ENCODE data around the gene RBBP5.

RBBP5 gene

DNA sequence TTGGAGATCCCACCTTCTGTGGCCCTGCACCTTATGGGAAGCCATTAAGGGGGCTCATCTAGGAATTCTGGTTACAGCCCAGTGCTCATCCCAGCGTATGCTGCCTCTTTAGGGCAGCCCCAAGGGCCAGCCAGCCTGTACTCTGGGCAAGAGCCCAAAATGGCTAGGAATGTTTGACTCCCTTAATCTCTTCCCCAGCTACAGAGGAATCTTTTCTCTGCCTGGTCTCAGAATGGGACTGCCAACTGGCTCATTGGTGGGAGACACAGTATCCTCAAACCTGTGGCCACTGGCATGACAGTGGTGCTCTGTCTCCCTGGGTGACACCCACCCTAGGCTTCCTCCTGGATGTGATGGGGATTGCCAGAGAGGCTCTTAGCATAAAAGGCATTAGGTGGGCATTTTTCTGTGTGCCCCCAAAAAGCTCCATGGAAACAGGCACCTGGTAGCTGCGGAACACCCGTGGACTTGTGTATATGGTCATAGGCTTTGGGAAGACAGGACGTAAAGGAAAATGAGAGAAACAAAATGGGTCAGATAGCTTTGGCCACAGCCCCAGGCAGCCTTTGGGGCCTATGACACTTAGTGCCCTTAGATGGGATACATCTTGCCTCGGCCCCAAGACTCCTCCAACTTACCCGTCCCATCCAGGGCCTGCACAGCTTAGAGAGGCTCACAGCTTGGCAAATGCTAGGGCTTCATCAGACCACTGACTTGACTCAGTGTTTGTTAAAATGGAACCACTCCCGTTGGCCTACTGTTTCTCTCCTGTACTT lies 44.4 kb downstream of the RBBP5 start:
- no peak for TF ChIP-seq POU2F2 (IDR thresholded peaks at IDR 0.05; ENCODE audit: low read depth, low read length)
- FAIRE-seq: no peak
- no peak for DNase-seq (ENCODE audit: insufficient read length, low spot score)

DNA sequence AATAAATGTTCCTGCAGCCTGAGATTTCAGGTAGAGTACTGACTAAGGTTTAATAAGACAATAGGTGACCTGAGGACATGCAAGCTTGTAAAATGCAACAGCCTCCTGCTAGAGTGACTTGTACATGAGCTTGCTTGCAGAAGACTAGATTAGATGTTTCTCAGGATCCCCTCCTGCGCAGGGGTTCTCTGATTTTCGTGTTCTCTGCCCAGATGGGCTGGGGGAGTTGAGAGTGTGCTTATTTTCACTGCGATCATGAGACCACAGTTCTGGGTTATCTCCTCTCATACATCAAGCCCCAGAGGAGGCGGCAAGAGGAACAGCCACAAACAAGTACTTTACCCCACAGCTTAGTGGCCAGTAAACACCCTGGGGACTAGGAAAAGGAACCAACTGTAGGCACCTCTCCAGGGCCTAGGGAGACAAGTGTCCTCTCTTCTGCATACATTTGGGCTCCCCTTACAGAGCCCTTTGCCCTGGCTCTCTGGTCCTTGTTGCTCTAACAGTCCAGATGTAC lies 45.5 kb downstream of the RBBP5 start:
- no peak for FAIRE-seq
- DNase-seq (ENCODE audit: insufficient read length, low spot score): no peak
- TF ChIP-seq POLR2AphosphoS5 (IDR thresholded peaks at IDR 0.05; ENCODE audit: low read depth, low read length) (no peak), POU2F2 (IDR thresholded peaks at IDR 0.05; ENCODE audit: low read depth, low read length) (no peak), POLR2A (IDR thresholded peaks at IDR 0.05; ENCODE audit: low read depth, low read length) (no peak), PAX5 (IDR thresholded peaks at IDR 0.05; ENCODE audit: insufficient read depth, low read length, severe bottlenecking) (no peak), TAF1 (IDR thresholded peaks at IDR 0.05; ENCODE audit: low read depth, low read length) (no peak), SPI1 (IDR thresholded peaks at IDR 0.05; ENCODE audit: low read depth, low read length) (no peak)

DNA sequence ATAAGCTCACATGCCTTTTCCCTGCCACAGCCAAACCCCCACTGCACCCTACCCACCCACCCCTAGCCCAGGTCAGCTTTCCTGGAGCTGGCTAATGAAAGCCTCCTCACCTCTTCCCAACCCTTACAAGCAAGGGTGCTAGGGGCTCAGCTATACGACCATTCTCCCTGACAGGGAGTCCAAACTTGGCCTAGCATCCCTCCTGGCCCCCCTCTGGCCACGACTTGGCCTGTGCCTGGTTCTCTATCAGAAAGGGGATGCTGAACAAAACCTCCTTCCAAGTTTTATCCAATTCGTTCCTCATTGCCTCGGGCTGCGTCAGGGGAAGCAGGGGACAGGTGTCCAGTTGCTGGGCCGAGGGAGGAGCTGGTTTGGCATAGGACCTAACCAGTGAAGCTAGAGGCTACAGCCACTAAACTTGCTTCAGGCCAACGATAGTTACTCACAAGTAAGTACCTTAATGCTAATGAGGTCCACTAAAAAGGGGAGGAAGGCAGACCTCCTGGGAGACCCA lies 46.1 kb downstream of the RBBP5 start:
- FAIRE-seq (no peak), DNase-seq (ENCODE audit: insufficient read length, low spot score) (no peak)
- TF ChIP-seq TAF1 (IDR thresholded peaks at IDR 0.05; ENCODE audit: low read depth, low read length) (no peak), POLR2AphosphoS5 (IDR thresholded peaks at IDR 0.05; ENCODE audit: low read depth, low read length) (no peak), POU2F2 (IDR thresholded peaks at IDR 0.05; ENCODE audit: low read depth, low read length) (no peak), PAX5 (IDR thresholded peaks at IDR 0.05; ENCODE audit: insufficient read depth, low read length, severe bottlenecking) (no peak), POLR2A (IDR thresholded peaks at IDR 0.05; ENCODE audit: low read depth, low read length) (no peak), SPI1 (IDR thresholded peaks at IDR 0.05; ENCODE audit: low read depth, low read length) (no peak)

DNA sequence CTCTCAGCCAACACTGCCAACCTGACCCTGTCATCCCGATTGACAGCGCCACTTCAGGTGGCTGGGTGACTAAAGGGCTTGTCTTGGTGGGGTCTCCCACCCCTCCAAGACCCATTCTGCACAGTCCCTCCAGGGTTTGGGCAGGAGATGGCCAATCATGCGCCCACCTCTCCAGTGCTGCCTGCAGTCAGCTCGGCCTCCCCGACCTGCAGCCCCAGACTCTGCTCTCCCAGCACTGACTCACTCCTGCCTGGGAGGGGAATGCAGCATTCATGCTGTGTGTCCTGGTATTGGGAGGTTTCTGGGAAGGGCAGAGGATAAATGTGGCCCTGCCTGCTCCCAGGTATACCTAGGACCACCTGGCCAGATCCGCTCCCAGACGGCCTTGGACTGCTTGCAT lies 47.3 kb downstream of the RBBP5 start:
- TF ChIP-seq SPI1 (IDR thresholded peaks at IDR 0.05; ENCODE audit: low read depth, low read length) (no peak), POU2F2 (IDR thresholded peaks at IDR 0.05; ENCODE audit: low read depth, low read length) (no peak), POLR2AphosphoS5 (IDR thresholded peaks at IDR 0.05; ENCODE audit: low read depth, low read length) (no peak), POLR2A (IDR thresholded peaks at IDR 0.05; ENCODE audit: low read depth, low read length) (no peak), PAX5 (IDR thresholded peaks at IDR 0.05; ENCODE audit: insufficient read depth, low read length, severe bottlenecking) (no peak), TAF1 (IDR thresholded peaks at IDR 0.05; ENCODE audit: low read depth, low read length) (no peak)
- no peak for DNase-seq (ENCODE audit: insufficient read length, low spot score)

DNA sequence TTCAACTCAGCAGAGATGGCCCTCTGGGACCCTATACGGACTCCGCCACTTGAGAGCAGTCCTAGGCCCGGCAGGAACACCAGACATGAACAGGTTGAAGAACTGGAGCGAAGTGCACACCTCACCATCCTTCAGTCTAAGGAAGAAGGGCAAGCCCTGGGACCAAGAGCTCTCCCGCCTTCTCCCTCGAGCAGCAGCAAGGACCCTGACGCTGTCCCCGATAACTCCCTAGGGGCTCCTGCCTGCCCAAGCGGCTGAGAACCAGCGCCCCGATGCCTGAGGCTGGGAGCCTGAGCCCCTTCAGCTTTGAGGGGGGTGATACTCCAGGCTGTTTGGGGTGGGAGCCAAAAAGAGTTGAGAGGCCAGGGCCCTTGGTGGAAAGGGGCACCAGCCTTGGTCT lies 47.7 kb downstream of the RBBP5 start:
- TF ChIP-seq POU2F2 (IDR thresholded peaks at IDR 0.05; ENCODE audit: low read depth, low read length) (no peak), POLR2AphosphoS5 (IDR thresholded peaks at IDR 0.05; ENCODE audit: low read depth, low read length) (no peak), TAF1 (IDR thresholded peaks at IDR 0.05; ENCODE audit: low read depth, low read length) (no peak), PAX5 (IDR thresholded peaks at IDR 0.05; ENCODE audit: insufficient read depth, low read length, severe bottlenecking) (no peak), POLR2A (IDR thresholded peaks at IDR 0.05; ENCODE audit: low read depth, low read length) (no peak), SPI1 (IDR thresholded peaks at IDR 0.05; ENCODE audit: low read depth, low read length) (no peak)
- FAIRE-seq: no peak
- DNase-seq (ENCODE audit: insufficient read length, low spot score): no peak

More for the DNA sequence above, 47.3 kb downstream of the RBBP5 start:
- no peak for FAIRE-seq

DNA sequence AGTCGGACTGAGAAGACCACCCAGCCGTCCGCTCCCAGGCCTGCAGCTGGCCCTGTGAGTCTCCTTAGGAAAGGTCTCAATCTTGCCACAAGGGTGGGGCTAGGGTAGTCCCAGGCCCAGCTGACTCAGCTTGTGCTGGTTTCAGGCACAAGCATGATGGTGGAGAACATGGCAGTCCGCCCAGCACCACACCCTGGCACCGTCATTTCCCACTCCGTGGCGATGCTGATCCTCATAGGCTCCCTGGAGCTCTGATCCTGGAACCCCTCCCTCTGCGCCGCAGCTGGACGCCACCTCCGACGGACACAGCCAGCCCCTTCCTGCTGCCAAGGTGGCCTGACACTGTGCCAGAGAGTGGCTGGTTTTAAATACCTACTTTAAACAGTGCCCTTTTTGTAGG lies 48.3 kb downstream of the RBBP5 start:
- FAIRE-seq (no peak), DNase-seq (ENCODE audit: insufficient read length, low spot score) (no peak)
- TF ChIP-seq PAX5 (IDR thresholded peaks at IDR 0.05; ENCODE audit: insufficient read depth, low read length, severe bottlenecking) (no peak), POLR2A (IDR thresholded peaks at IDR 0.05; ENCODE audit: low read depth, low read length) (no peak), POU2F2 (IDR thresholded peaks at IDR 0.05; ENCODE audit: low read depth, low read length) (no peak), TAF1 (IDR thresholded peaks at IDR 0.05; ENCODE audit: low read depth, low read length) (no peak), POLR2AphosphoS5 (IDR thresholded peaks at IDR 0.05; ENCODE audit: low read depth, low read length) (no peak), SPI1 (IDR thresholded peaks at IDR 0.05; ENCODE audit: low read depth, low read length) (no peak)

DNA sequence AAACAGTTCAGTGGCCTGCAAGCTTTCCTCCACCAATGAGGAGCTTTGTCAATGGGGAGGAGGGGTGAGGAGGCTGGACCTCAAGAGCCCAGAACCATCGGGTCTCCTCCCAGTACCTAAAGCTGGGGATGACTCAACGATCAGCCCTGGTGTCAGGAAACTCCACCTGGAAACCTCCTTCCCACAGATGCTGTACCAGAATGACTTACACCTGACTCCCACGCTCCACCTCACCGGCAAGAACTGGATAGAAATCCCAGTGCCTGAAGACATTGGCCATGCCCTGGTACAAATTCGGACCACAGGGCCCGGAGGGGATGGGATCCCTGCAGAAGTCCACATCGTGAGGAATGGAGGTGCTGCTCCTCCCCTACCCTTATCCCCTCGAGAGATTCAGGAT lies 48.9 kb downstream of the RBBP5 start:
- TF ChIP-seq PAX5 (IDR thresholded peaks at IDR 0.05; ENCODE audit: insufficient read depth, low read length, severe bottlenecking) (no peak), SPI1 (IDR thresholded peaks at IDR 0.05; ENCODE audit: low read depth, low read length) (no peak), POLR2A (IDR thresholded peaks at IDR 0.05; ENCODE audit: low read depth, low read length) (no peak), TAF1 (IDR thresholded peaks at IDR 0.05; ENCODE audit: low read depth, low read length) (no peak), POLR2AphosphoS5 (IDR thresholded peaks at IDR 0.05; ENCODE audit: low read depth, low read length) (no peak), POU2F2 (IDR thresholded peaks at IDR 0.05; ENCODE audit: low read depth, low read length) (no peak)
- DNase-seq (ENCODE audit: insufficient read length, low spot score) (no peak), FAIRE-seq (no peak)

DNA sequence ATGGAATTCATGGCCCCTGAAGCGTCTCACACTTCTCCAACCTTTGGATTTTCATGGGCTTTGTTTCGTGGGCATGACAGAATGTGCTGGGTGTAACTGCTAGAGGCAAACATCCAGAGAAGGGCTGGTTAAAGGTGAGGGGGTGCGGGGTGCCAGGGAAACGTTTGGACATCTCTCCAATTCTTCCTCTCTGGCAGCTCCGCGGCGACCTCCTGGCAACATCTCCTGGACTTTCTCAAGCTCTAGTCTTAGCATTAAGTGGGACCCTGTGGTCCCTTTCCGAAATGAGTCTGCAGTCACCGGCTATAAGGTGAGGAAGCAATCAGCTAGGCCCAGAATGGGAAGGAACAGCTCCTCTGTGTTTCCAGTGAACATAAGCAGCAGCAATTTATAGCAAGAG lies 49.5 kb downstream of the RBBP5 start:
- TF ChIP-seq PAX5 (IDR thresholded peaks at IDR 0.05; ENCODE audit: insufficient read depth, low read length, severe bottlenecking) (no peak), TAF1 (IDR thresholded peaks at IDR 0.05; ENCODE audit: low read depth, low read length) (no peak), SPI1 (IDR thresholded peaks at IDR 0.05; ENCODE audit: low read depth, low read length) (no peak), POU2F2 (IDR thresholded peaks at IDR 0.05; ENCODE audit: low read depth, low read length) (no peak), POLR2A (IDR thresholded peaks at IDR 0.05; ENCODE audit: low read depth, low read length) (no peak), POLR2AphosphoS5 (IDR thresholded peaks at IDR 0.05; ENCODE audit: low read depth, low read length) (no peak)
- FAIRE-seq: no peak
- DNase-seq (ENCODE audit: insufficient read length, low spot score): no peak

DNA sequence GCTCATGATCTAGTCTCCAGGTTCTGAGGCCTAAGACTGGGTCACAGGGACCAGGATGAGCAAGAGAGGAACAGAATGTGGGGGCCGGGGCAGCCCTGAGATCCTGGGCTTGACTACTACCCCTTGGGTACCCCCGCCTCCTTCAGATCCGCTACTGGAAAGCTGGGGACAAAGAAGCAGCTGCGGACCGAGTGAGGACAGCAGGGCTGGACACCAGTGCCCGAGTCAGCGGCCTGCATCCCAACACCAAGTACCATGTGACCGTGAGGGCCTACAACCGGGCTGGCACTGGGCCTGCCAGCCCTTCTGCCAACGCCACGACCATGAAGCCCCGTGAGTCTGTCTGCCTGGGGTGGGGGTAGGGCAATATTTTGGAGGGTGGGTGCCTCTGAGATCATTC lies 50.0 kb downstream of the RBBP5 start:
- FAIRE-seq (no peak), DNase-seq (ENCODE audit: insufficient read length, low spot score) (no peak)
- TF ChIP-seq PAX5 (IDR thresholded peaks at IDR 0.05; ENCODE audit: insufficient read depth, low read length, severe bottlenecking) (no peak), TAF1 (IDR thresholded peaks at IDR 0.05; ENCODE audit: low read depth, low read length) (no peak), POLR2AphosphoS5 (IDR thresholded peaks at IDR 0.05; ENCODE audit: low read depth, low read length) (no peak), POLR2A (IDR thresholded peaks at IDR 0.05; ENCODE audit: low read depth, low read length) (no peak), POU2F2 (IDR thresholded peaks at IDR 0.05; ENCODE audit: low read depth, low read length) (no peak), SPI1 (IDR thresholded peaks at IDR 0.05; ENCODE audit: low read depth, low read length) (no peak)
